Calu3 (cell line): Measurements from ENCODE around the gene SLC2A14. TPM values are rescaled to one million over a fixed set of nuclear protein-coding genes. Genes with fewer than 3 reads are reported as not detected.
"Not testable (repeated sequence)": the region's sequence is repeated elsewhere in the genome, so short reads cannot be mapped to it uniquely, and the experiment has no call there.

Experiments
- BruUV-seq: library from RNA; stranded (reverse); fragments of 400-500 nt; replicated peaks from 2 replicates; lab custom pipeline; 2021; lab: Mats Ljungman, UMichigan
- CTCF ChIA-PET: fragments of 300-600 bp; sonication (Branson Sonifier 250); formaldehyde crosslinking; loops from one replicate; lab custom pipeline; 2022; ENCODE audit warnings: antibody characterized with exemption; lab: Charles Lee
- DNase-seq: peaks from one replicate; pipeline ENCODE4 v3.0.0; 2022
- H3K27ac Mint-ChIP-seq: one replicate; pipeline ENCODE4 v1.8.0; 2022; ENCODE audit warnings: mixed read lengths; ENCODE audit not compliant: unreplicated experiment
- H3K27me3 Mint-ChIP-seq: one replicate; pipeline ENCODE4 v1.8.0; 2022; ENCODE audit warnings: mixed read lengths; ENCODE audit not compliant: unreplicated experiment
- H3K36me3 Mint-ChIP-seq: one replicate; pipeline ENCODE4 v1.8.0; 2022; ENCODE audit warnings: mild to moderate bottlenecking, moderate library complexity, mixed read lengths; ENCODE audit not compliant: insufficient read depth, unreplicated experiment
- H3K4me1 Mint-ChIP-seq: one replicate; pipeline ENCODE4 v1.8.0; 2022; ENCODE audit warnings: mild to moderate bottlenecking, low read depth, mixed read lengths; ENCODE audit not compliant: unreplicated experiment
- H3K4me3 Mint-ChIP-seq: one replicate; pipeline ENCODE4 v1.8.0; 2022; ENCODE audit warnings: mild to moderate bottlenecking, low read depth, moderate library complexity, mixed read lengths; ENCODE audit not compliant: unreplicated experiment
- H3K9me3 Mint-ChIP-seq: one replicate; pipeline ENCODE4 v1.8.0; 2022; ENCODE audit warnings: low read depth, mixed read lengths; ENCODE audit not compliant: unreplicated experiment
- intact Hi-C: fragments of 100-400 bp; cut with micrococcal nuclease; formaldehyde crosslinking; loops from one replicate; pipeline ENCODE4 v1.10.0; 2022; ENCODE audit not compliant: unreplicated experiment
- total RNA-seq: library from RNA; stranded (reverse); gene quantifications from 2 replicates; pipeline ENCODE4 v1.2.3, GENCODE V29; 2022
- TF ChIP-seq, protein P1 (sequence below): fragments of 200-600 bp; IDR thresholded peaks from one replicate; pipeline ENCODE4 v1.8.0; 2022; ENCODE audit warnings: antibody characterized with exemption; ENCODE audit not compliant: unreplicated experiment

The SLC2A14 gene
- total RNA-seq, 1 experiment from 2014 or later, result not detected

- Mint-ChIP-seq H3K36me3 (no peaks in the 10 kb centered on the region), H3K4me3 (no peak overlapping the region), H3K27me3 (peaks cover 9% of the 10 kb centered on the region), H3K9me3 (no peaks in the 10 kb centered on the region), H3K4me1 (no peaks in the 10 kb centered on the region), H3K27ac (no peak overlapping the region)
- intact Hi-C loops, result loop anchor here (1.0 to 2.0 kb wide), 2 partner anchors 90 to 130 kb away; no protein-coding TSS in a partner anchor
- CTCF ChIA-PET, result interaction anchor here (0.5 to 2.1 kb wide), 13 partner anchors 48 to 589 kb away, joined by 3 to 11 read pairs (median 4); no protein-coding TSS in a partner anchor
- DNase-seq, result peak; percentile 81
- TF ChIP-seq, protein P1, sequence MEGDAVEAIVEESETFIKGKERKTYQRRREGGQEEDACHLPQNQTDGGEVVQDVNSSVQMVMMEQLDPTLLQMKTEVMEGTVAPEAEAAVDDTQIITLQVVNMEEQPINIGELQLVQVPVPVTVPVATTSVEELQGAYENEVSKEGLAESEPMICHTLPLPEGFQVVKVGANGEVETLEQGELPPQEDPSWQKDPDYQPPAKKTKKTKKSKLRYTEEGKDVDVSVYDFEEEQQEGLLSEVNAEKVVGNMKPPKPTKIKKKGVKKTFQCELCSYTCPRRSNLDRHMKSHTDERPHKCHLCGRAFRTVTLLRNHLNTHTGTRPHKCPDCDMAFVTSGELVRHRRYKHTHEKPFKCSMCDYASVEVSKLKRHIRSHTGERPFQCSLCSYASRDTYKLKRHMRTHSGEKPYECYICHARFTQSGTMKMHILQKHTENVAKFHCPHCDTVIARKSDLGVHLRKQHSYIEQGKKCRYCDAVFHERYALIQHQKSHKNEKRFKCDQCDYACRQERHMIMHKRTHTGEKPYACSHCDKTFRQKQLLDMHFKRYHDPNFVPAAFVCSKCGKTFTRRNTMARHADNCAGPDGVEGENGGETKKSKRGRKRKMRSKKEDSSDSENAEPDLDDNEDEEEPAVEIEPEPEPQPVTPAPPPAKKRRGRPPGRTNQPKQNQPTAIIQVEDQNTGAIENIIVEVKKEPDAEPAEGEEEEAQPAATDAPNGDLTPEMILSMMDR, result peak; percentile 62
- BruUV-seq, result no TSS peak
Observed at GRCh38 chr12:7806863-7807487, 65.7 kb downstream of the SLC2A14 start.

DNA sequence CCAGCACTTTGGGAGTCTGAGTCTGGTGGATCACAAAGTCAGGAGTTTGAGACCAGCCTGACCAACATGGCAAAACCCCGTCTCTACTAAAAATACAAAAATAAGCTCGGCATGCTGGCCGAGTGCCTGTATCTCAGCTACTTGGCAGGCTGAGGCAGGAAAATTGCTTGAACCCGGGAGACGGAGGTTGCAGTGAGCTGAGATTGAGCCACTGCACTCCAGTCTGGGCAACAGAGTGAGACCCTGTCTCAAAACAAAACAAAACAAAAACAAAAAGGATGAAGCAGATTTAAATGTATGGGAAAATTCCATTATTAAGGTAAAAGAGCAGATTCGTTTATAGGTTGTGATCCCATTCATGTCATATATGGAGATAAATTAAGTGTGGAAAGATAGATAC is 66.4 kb downstream of the SLC2A14 start:
- H3K27ac Mint-ChIP-seq, H3K9me3 Mint-ChIP-seq, DNase-seq, H3K27me3 Mint-ChIP-seq, H3K36me3 Mint-ChIP-seq, H3K4me3 Mint-ChIP-seq, H3K4me1 Mint-ChIP-seq, BruUV-seq: not testable (repeated sequence)
- intact Hi-C loops, result loop anchor here (2.0 kb wide), 1 partner anchor 90 kb away; no protein-coding TSS in a partner anchor
- CTCF ChIA-PET, result interaction anchor here (0.8 to 2.1 kb wide), 9 partner anchors 48 to 164 kb away, joined by 3 to 11 read pairs (median 6); no protein-coding TSS in a partner anchor

GRCh38 chr12:7801460-7801859 is 71.3 kb downstream of the SLC2A14 start:
- TF ChIP-seq, protein P1, result no peak
- intact Hi-C loops, result no loop called here
- CTCF ChIA-PET, result interaction anchor here (0.6 kb wide), 1 partner anchor 105 kb away, joined by 8 read pairs; no protein-coding TSS in a partner anchor
- Mint-ChIP-seq H3K4me1 (no peaks in the 10 kb centered on the region), H3K27me3 (no peaks in the 10 kb centered on the region), H3K36me3 (no peaks in the 10 kb centered on the region), H3K9me3 (no peaks in the 10 kb centered on the region), H3K27ac (no peak overlapping the region), H3K4me3 (no peak overlapping the region)
- no TSS peak for BruUV-seq
- DNase-seq, result no peak

- CTCF ChIA-PET, result interaction anchor here (1.3 to 1.8 kb wide), 2 partner anchors 106 to 132 kb away, joined by 3 to 7 read pairs; no protein-coding TSS in a partner anchor
- H3K27me3 Mint-ChIP-seq, H3K27ac Mint-ChIP-seq, H3K4me1 Mint-ChIP-seq, BruUV-seq, H3K36me3 Mint-ChIP-seq, H3K9me3 Mint-ChIP-seq, intact Hi-C loops, H3K4me3 Mint-ChIP-seq, DNase-seq: not testable (repeated sequence)
Observed at GRCh38 chr12:7798750-7799308, 73.9 kb downstream of the SLC2A14 start.

DNA sequence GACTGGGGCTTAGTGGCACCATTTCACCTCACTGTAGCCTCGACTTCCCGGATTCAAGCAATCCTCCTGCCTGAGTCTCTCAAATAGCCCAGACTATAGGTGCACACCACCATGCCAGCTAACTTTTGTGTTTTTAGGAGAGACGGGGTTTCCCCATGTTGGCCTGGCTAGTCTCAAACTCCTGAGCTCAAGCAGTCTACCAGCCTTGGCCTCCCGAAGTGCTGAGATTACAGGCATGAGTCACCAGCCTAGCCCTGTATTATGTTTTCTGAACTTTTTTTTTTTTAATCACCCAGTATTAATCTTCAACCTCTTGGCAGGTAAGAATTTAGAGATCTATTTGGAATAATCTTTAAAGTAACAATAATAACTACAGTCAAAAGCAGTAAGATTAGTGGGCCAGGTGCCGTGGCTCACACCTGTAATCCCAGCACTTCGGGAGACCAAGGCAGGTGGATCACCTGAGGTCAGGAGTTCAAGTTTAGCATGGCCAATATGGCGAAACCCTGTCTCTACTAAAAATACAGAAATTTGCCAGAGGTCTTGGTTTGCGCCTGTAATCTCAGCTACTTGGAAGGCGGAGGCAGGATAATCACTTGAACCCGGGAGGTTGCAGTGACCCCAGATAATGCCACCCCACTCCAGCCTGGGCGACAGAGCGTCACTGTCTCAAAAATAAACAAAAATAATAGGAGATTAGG is 74.9 kb downstream of the SLC2A14 start:
- H3K36me3 Mint-ChIP-seq, result no peaks in the 10 kb centered on the region
- intact Hi-C loops, result no loop called here
- BruUV-seq, result no TSS peak
- no peaks in the 10 kb centered on the region for H3K4me1 Mint-ChIP-seq
- H3K9me3 Mint-ChIP-seq, result no peaks in the 10 kb centered on the region
- no peaks in the 10 kb centered on the region for H3K27me3 Mint-ChIP-seq
- TF ChIP-seq, protein P1, result no peak
- H3K27ac Mint-ChIP-seq, result no peak overlapping the region
- H3K4me3 Mint-ChIP-seq, result no peak overlapping the region
- CTCF ChIA-PET, result interaction anchor here (1.3 to 1.8 kb wide), 3 partner anchors 107 to 131 kb away, joined by 3 to 7 read pairs (median 3); no protein-coding TSS in a partner anchor
- DNase-seq, result peak; percentile 18

GRCh38 chr12:7797269-7797668 is 75.4 kb downstream of the SLC2A14 start:
- H3K4me3 Mint-ChIP-seq, H3K4me1 Mint-ChIP-seq: not testable (repeated sequence)

More at GRCh38 chr12:7797269-7797668, 75.4 kb downstream of the SLC2A14 start:
- H3K27ac Mint-ChIP-seq, H3K9me3 Mint-ChIP-seq, intact Hi-C loops, H3K36me3 Mint-ChIP-seq, BruUV-seq, DNase-seq, H3K27me3 Mint-ChIP-seq: not testable (repeated sequence)
- CTCF ChIA-PET, result interaction anchor here (1.3 to 1.8 kb wide), 2 partner anchors 108 to 118 kb away, joined by 3 to 7 read pairs; no protein-coding TSS in a partner anchor
